CMK (cell line): Measurements from ENCODE around the gene STRN3.
"Not testable (repeated sequence)": the region's sequence is repeated elsewhere in the genome, so short reads cannot be mapped to it uniquely, and the experiment has no call there.

ENCODE experiments used
- DNase-seq: peaks from one replicate; pipeline ENCODE4 v3.0.0-alpha.2; 2010; ENCODE audit warnings: low read depth

STRN3 gene

GRCh38 chr14:31037709-31038221 is 11.6 kb upstream of the STRN3 start:
- DNase-seq = no peak

- no peak for DNase-seq
These were observed 10.4 kb upstream of the STRN3 start for GRCh38 chr14:31036552-31036951.

DNA sequence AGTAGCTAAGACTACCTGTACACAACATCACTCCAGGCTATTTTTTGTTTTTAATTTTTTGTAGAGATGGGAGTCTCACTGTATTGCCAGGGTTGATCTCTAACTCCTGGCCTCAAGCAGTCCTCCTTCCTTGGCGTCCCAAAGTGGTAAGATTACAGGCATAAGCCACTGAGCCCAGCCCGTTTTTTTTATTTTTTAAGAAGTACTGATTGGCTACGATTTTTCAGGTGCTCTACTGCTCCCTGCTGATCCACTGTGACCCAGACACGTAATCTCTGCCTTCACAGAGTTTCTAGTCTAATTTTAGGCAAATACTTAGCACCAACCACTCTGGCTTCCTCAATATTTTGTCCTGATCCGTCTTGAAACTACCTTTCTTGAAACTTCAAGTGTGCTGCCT is 4.3 kb upstream of the STRN3 start:
- DNase-seq = no peak

- no peak for DNase-seq
These were observed 3.1 kb upstream of the STRN3 start for GRCh38 chr14:31029016-31029970.

GRCh38 chr14:31027847-31028246 is 1.7 kb upstream of the STRN3 start:
- no peak for DNase-seq

DNA sequence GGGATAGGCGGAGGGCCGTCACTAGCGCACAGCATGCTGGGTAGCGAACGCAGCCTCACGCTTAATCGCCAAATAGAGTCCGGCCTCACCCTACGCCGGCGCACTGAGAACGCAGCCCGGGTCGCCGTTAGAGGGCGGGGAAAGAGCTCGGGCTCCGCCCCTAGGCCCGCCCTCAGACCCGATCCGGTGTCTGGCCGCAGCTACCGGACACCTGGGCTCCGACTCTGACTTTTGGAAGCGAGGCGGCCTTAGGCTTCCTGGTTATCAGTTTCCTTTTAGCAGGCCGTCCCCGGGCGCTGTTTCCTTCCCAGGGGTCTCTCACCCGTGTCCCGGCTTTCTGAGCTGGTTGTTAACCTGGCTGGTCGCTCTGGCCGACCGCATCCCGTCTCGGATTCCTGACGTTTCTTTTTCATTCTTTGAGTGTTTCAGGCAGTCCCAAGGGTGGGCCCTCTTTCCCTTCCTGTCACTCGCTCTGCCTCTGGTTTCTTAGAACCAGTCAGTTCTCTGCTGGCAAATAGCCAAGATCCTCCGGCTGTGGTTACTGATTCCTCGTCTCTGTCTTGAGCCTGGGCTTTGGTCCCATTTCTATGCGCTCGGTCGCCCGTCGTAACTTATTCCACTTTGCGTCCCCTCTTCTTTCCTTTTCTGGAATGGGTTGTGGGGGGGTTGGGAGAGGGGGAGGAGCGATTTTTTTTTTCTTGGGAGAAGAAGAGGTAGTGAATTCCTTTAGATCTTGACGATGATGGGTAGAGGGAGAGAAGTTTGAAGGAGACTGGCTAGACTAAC is 464 bp upstream of the STRN3 start:
- DNase-seq = peak; percentile 83

DNA sequence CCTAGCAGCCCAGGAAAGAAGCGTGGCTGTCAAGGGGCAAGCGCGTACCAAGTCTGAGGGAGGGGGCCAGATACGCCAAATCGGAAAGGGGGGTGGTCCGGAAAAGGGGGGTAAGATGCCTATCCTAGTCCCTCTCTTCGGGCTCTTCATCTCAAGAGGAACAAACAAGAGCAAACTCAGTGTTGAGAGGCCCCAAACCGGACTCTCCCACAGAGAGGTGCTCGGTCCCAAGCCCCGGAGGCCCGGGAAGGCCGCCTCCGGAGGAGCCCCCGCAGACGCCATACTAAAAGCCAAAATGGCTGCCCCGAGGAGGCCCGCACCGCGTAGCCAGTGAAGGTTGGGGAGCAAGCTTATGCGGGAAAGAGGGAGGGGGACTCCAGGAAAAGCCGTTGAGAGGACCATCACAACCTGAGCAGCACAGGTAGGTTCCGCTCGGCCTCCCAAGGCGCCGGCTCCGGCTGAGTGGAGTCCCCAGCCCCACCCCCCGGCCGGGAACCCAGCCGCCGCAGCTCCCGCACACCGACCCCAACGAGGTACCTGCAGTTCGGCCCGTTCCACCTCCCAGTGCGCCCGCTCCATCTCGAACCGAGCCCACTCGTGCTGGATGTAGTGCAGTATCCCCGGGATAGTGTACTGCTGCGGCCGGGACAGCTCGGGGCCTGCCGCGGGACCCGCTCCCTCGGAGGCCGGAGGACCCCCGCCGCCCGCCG is 657 bp downstream of the STRN3 start, which contains the start of gene AP4S1:
TSS of gene AP4S1 (plus strand) at position 283 of the 710 bp plus-strand sequence. CDS start 40,548 bp downstream, outside the sequence.
- DNase-seq = no peak

- no peak for DNase-seq
These were observed 1.4 kb downstream of the STRN3 start for GRCh38 chr14:31024577-31025366.

DNA sequence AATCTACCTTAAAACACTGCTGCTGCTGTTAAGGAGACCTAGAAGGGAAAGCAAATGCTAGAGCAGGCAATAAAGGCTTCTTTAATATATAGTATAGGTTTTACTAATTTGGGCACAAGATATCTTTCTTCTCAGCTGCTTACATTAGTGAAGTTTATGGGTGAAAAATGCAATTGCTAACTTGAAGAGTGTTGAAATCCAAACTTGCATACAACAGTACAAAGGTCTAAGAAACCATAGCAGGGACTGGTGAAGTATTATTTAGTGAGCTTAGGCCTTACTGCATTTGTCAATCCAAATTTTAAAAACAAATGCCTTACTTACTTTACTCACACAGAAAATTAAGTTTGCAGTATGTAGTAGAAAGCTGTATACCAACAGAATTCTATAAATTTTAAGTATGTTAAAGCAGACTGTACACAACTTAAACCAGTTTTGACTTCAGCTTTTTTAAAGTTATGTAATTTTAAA is 2.1 kb downstream of the STRN3 start:
- DNase-seq = no peak

DNA sequence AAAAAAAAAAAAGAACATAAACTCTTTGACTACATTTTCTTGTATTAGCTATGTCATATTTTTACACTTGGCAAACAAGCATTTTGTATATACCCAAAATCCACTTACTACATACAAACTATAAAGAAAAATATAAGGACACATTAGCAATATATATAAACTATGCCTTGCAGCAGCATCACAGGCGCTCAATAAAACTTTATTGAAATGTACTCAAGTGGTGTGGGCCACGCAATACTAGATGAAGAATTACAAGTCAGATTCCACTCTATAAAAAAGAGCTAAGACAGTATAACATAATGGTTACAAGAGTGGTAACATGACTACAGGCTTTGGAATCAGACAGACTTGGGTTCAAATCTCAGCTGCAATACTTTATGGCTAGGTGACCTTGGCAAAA is 3.8 kb downstream of the STRN3 start:
- DNase-seq = no peak

DNA sequence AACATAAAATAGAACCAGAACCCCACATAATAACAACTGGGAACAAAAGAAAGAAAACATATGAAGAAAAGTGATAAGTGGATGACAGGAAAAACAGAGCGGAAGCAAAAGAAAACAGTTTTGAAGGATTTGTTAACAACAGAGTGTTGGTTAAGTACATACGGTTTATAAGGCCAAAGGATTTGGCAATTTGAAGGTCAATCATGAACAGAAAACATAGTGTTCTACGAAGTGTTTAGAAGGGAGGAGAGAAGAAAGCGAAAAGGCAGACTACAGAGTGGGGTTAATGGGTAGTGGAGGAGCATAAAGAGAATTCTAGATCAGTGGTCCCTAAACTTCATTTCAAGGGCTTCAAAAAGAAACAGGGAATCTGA is 4.6 kb downstream of the STRN3 start:
- DNase-seq = no peak

GRCh38 chr14:31020834-31021575 is 5.2 kb downstream of the STRN3 start:
- DNase-seq = no peak

DNA sequence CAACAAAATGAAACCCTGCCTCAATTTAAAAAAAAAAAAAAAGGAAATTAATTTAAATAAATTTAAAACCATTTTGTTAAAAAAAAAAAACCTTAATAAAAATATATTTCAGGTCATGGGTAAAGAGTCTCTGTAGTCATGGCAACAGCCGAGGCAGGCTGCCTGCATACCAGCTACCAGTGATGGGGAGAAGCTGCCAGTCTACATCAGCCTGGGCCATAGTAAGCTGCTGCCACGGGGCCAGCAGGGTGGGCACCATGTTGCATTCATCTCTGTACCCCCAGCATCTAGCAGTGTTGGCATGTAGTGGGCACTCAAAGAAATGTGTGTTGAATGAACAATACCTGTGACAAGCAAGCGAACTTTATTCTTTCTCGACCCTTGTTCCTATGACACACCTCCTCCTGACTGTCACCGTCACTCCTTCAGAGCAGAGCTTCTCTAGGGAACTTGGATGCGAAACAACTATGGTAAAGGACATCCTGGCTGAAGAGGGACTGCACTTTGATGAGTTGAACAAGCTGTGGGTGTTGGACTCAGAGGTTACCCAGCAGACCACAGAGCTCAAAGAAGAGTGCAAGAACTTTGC is 8.0 kb downstream of the STRN3 start:
- no peak for DNase-seq

- no peak for DNase-seq
These were observed 12.3 kb downstream of the STRN3 start for GRCh38 chr14:31013841-31014240.

- DNase-seq = no peak
These were observed 15.2 kb downstream of the STRN3 start for GRCh38 chr14:31010935-31011334.

GRCh38 chr14:31009836-31010574 is 16.2 kb downstream of the STRN3 start:
- DNase-seq = no peak

- no peak for DNase-seq
These were observed 19.5 kb downstream of the STRN3 start for GRCh38 chr14:31006703-31007102.

DNA sequence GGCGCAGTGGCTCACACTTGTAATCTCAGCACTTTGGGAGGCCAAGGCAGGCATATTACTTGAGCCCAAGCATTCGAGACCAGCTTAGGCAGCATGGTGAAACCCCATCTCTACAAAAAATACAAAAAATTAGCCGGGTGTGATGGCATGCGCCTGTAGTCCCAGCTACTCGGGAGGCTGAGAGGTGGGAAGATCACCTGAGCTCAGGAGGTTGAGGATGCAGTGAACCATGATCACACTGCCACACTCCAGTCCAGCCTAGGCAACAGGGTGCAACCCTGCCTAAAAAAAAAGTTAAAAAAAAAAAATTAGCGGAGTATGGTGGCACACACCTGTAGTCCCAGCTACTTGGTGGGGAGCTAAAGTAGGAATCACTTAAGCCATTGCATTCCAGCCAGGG is 22.2 kb downstream of the STRN3 start:
- DNase-seq = not testable (repeated sequence)

DNA sequence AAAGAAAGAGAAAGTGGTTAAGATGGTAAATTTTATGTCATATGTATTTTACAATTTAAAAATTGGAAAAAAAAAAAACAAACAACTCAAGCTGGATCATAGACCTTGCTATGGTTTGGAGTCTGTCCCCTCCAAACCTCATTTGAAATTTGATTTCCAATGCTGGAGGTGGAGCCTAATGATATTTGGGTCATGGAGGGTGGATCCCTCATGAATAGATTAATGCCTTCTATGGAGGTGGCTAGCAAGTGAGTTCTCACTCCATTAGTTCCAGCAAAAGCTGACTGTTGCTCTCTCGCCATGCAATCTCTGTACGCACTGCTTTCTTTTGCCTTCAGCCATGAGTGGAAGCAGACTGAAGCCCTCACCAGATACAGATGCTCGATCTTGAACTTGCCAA is 22.9 kb downstream of the STRN3 start:
- DNase-seq = no peak

GRCh38 chr14:31001339-31001658 is 24.9 kb downstream of the STRN3 start:
- no peak for DNase-seq
